GM12892 (cell line): ENCODE measurements around the gene SYT12.

Experiments used
- POLR2AphosphoS5 ChIP-seq: IDR thresholded peaks from 2 replicates; pipeline ENCODE4 v1.6.1; 2011; ENCODE audit warnings: low read depth, low read length, control low read depth
- TAF1 ChIP-seq: IDR thresholded peaks from 2 replicates; pipeline ENCODE4 v1.6.1; 2011; ENCODE audit warnings: low read depth, mild to moderate bottlenecking, control low read depth, low read length, borderline replicate concordance

GRCh38 chr11:66973956-66974580, 48.9 kb upstream of the SYT12 start:
- no peak for TF ChIP-seq TAF1
- no peak for TF ChIP-seq POLR2AphosphoS5
